Activated CD4-positive, alpha-beta memory T cell treated with anti-CD3 and anti-CD28 coated beads for 36 hours (primary cell): ENCODE data around the gene ZNF365. TPM values are rescaled to one million over a fixed set of nuclear protein-coding genes. Genes with fewer than 3 reads are reported as not detected.

Experiments
- total RNA-seq, 2 experiments: library from RNA; stranded (reverse); gene quantifications; one replicate each; pipeline ENCODE4 v1.2.3, GENCODE V29; 2021

ZNF365 gene
- total RNA-seq, 2 experiments from 2014 or later: 1.2 to 1.4 TPM

Other genes with a start within 250 kb of the ZNF365 start
- gene RTKN2, start 105.5 kb upstream of the ZNF365 start, total RNA-seq: 1 to 10 TPM; 5.1 to 5.9 TPM